A673 (cell line): ENCODE results near the gene MAP3K7. TPM values are rescaled to one million over a fixed set of nuclear protein-coding genes. Genes with fewer than 3 reads are reported as not detected.

ENCODE experiments used
- BruUV-seq: library from RNA; stranded (reverse); fragments of 400-500 nt; replicated peaks from 2 replicates; lab custom pipeline; 2021; lab: Mats Ljungman, UMichigan
- CTCF ChIA-PET: fragments of 300-600 bp; sonication (Branson Sonifier 250); formaldehyde crosslinking; loops from one replicate; lab custom pipeline; 2022; ENCODE audit warnings: antibody characterized with exemption; lab: Charles Lee
- POLR2A ChIA-PET: fragments of 300-600 bp; sonication (Branson Sonifier 250); formaldehyde crosslinking; loops from one replicate; lab custom pipeline; 2022; ENCODE audit warnings: antibody characterized with exemption; ENCODE audit not compliant: low non-redundant PET; lab: Charles Lee
- DNase-seq: peaks from one replicate; pipeline ENCODE4 v3.0.0-alpha.2; 2015; ENCODE audit warnings: low spot score
- H3K27ac ChIP-seq: fragments of 200-600 bp; sonication (generic); 2 replicates; pipeline ENCODE4 v1.5.1; 2016; ENCODE audit warnings: mixed run types, low read depth, mild to moderate bottlenecking, mixed read lengths, antibody characterized with exemption, low read length; ENCODE audit not compliant: poor library complexity, severe bottlenecking
- H3K27me3 ChIP-seq: fragments of 200-600 bp; sonication (generic); replicated peaks from 2 replicates; pipeline ENCODE4 v1.6.1; 2017; ENCODE audit warnings: mixed run types, low read depth, mild to moderate bottlenecking, mixed read lengths, antibody characterized with exemption, low read length; ENCODE audit not compliant: insufficient read depth, poor library complexity
- H3K36me3 ChIP-seq: fragments of 200-600 bp; sonication (generic); 2 replicates; pipeline ENCODE4 v1.6.1; 2016; ENCODE audit warnings: mixed run types, mild to moderate bottlenecking, mixed read lengths, antibody characterized with exemption, low read length; ENCODE audit not compliant: insufficient read depth, poor library complexity, severe bottlenecking
- H3K4me1 ChIP-seq: fragments of 200-600 bp; sonication (generic); 2 replicates; pipeline ENCODE4 v1.6.1; 2017; ENCODE audit warnings: mixed run types, mild to moderate bottlenecking, mixed read lengths, antibody characterized with exemption, low read length; ENCODE audit not compliant: insufficient read depth, poor library complexity, severe bottlenecking
- H3K4me3 ChIP-seq: fragments of 200-600 bp; sonication (generic); 2 replicates; pipeline ENCODE4 v1.5.1; 2016; ENCODE audit warnings: low read depth, mixed run types, mild to moderate bottlenecking, mixed read lengths, low read length; ENCODE audit not compliant: poor library complexity, severe bottlenecking
- H3K9me3 ChIP-seq: fragments of 200-600 bp; sonication (generic); 2 replicates; pipeline ENCODE4 v1.6.1; 2016; ENCODE audit warnings: mixed run types, low read depth, mild to moderate bottlenecking, mixed read lengths, antibody characterized with exemption, low read length; ENCODE audit not compliant: poor library complexity, severe bottlenecking
- EZH2 ChIP-seq: fragments of 200-600 bp; sonication (generic); IDR thresholded peaks from 2 replicates; pipeline ENCODE4 v1.6.1; 2017; ENCODE audit warnings: borderline replicate concordance, low read depth, mild to moderate bottlenecking, mixed read lengths, antibody characterized with exemption, low read length; ENCODE audit not compliant: poor library complexity, severe bottlenecking
- intact Hi-C: fragments of 100-400 bp; cut with micrococcal nuclease; formaldehyde crosslinking; loops from one replicate; pipeline ENCODE4 v1.10.0; 2022; ENCODE audit not compliant: unreplicated experiment
- total RNA-seq: library from RNA; stranded (reverse); gene quantifications from 2 replicates; pipeline ENCODE4 v1.2.3, GENCODE V29; 2021
- TF ChIP-seq, protein P1 (sequence below): fragments of 300-800, 200-600 bp; sonication (generic); conservative IDR thresholded peaks from 2 replicates; pipeline ENCODE4 v1.5.1; 2017; ENCODE audit warnings: low read depth, mild to moderate bottlenecking, antibody characterized with exemption, low read length, moderate library complexity, mixed read lengths

MAP3K7 gene
- total RNA-seq, 1 experiment from 2014 or later = 35.6 TPM

GRCh38 chr6:90493332-90493731, 93.5 kb downstream of the MAP3K7 start:
- Histone ChIP-seq H3K36me3 (no peaks in the 10 kb centered on the region), H3K27ac (no peak overlapping the region), H3K4me3 (no peak overlapping the region), H3K9me3 (no peaks in the 10 kb centered on the region), H3K4me1 (no peaks in the 10 kb centered on the region), H3K27me3 (no peaks in the 10 kb centered on the region)
- peak; percentile 50 for DNase-seq
- BruUV-seq = no TSS peak
- TF ChIP-seq, protein P1, sequence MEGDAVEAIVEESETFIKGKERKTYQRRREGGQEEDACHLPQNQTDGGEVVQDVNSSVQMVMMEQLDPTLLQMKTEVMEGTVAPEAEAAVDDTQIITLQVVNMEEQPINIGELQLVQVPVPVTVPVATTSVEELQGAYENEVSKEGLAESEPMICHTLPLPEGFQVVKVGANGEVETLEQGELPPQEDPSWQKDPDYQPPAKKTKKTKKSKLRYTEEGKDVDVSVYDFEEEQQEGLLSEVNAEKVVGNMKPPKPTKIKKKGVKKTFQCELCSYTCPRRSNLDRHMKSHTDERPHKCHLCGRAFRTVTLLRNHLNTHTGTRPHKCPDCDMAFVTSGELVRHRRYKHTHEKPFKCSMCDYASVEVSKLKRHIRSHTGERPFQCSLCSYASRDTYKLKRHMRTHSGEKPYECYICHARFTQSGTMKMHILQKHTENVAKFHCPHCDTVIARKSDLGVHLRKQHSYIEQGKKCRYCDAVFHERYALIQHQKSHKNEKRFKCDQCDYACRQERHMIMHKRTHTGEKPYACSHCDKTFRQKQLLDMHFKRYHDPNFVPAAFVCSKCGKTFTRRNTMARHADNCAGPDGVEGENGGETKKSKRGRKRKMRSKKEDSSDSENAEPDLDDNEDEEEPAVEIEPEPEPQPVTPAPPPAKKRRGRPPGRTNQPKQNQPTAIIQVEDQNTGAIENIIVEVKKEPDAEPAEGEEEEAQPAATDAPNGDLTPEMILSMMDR = no peak
- no peak for TF ChIP-seq EZH2
- POLR2A ChIA-PET = no interaction called here
- CTCF ChIA-PET = interaction anchor here (0.9 kb wide), 1 partner anchor 14 kb away, joined by 3 read pairs; no protein-coding TSS in a partner anchor
- intact Hi-C loops = no loop called here

GRCh38 chr6:90492798-90493197, 94.1 kb downstream of the MAP3K7 start:
- BruUV-seq = no TSS peak
- POLR2A ChIA-PET = no interaction called here
- no peak for DNase-seq
- Histone ChIP-seq H3K27me3 (no peaks in the 10 kb centered on the region), H3K27ac (no peak overlapping the region), H3K4me3 (no peak overlapping the region), H3K4me1 (no peaks in the 10 kb centered on the region), H3K36me3 (no peaks in the 10 kb centered on the region), H3K9me3 (no peaks in the 10 kb centered on the region)
- CTCF ChIA-PET = interaction anchor here (0.9 kb wide), 1 partner anchor 13 kb away, joined by 3 read pairs; no protein-coding TSS in a partner anchor
- intact Hi-C loops = no loop called here
- TF ChIP-seq, protein P1 = no peak
- TF ChIP-seq EZH2 = no peak

DNA sequence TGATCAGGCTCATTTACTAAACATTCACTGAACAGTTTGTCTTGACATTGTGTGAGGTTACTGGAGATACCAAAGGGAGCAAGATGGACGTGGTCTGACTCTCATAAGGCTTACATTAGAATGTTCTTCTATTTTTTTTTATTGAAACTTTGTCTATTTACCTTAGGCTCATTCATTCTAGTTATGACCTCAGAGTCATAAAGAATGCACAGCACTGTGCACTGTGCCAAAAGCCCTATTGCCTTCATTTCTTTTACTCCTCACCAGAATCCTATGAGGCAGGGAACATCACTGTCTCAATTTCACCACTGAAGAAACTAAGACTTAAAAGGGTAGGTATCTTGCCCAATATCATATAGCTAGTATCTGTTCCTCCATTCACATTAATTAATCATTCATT, 94.5 kb downstream of the MAP3K7 start:
- no peaks in the 10 kb centered on the region for H3K27me3 ChIP-seq
- intact Hi-C loops = no loop called here
- no peak for DNase-seq
- H3K27ac ChIP-seq = no peak overlapping the region
- no peaks in the 10 kb centered on the region for H3K9me3 ChIP-seq
- no TSS peak for BruUV-seq
- CTCF ChIA-PET = interaction anchor here (0.6 to 0.9 kb wide), 2 partner anchors 13 to 549 kb away, joined by 3 read pairs; no protein-coding TSS in a partner anchor
- POLR2A ChIA-PET = no interaction called here
- no peaks in the 10 kb centered on the region for H3K36me3 ChIP-seq
- no peak overlapping the region for H3K4me3 ChIP-seq
- TF ChIP-seq, protein P1 = no peak
- TF ChIP-seq EZH2 = no peak
- no peaks in the 10 kb centered on the region for H3K4me1 ChIP-seq
